Activated B cell treated with CpG ODN at 0.5 μM for 24 hours (primary cell): Measurements from ENCODE around the gene SLCO3A1. TPM values are rescaled to one million over a fixed set of nuclear protein-coding genes. Genes with fewer than 3 reads are reported as not detected.

Source experiments
- ATAC-seq: fragments of 200-7000 bp; cut with Tn5 transposase; one replicate; pipeline ENCODE4 v1.10.0; 2021; ENCODE audit warnings: low read depth, mild to moderate bottlenecking, moderate library complexity
- CTCF ChIA-PET: fragments of 350-600 bp; sonication (Branson Sonifier 250); formaldehyde crosslinking; loops from one replicate; lab custom pipeline; 2021; ENCODE audit warnings: antibody characterized with exemption; lab: Charles Lee
- POLR2A ChIA-PET: fragments of 350-600 bp; sonication (Branson Sonifier 250); formaldehyde crosslinking; loops from one replicate; lab custom pipeline; 2021; ENCODE audit warnings: antibody characterized with exemption; lab: Charles Lee
- DNase-seq: peaks from one replicate; pipeline ENCODE4 v3.0.0; 2022
- H3K27ac Mint-ChIP-seq: one replicate; pipeline ENCODE4 v1.8.0; 2020; ENCODE audit warnings: mixed read lengths
- H3K27me3 Mint-ChIP-seq: one replicate; pipeline ENCODE4 v1.8.0; 2021; ENCODE audit warnings: mixed read lengths
- H3K36me3 Mint-ChIP-seq: one replicate; pipeline ENCODE4 v1.8.0; 2021; ENCODE audit warnings: low read depth, mixed read lengths
- H3K4me1 Mint-ChIP-seq: one replicate; pipeline ENCODE4 v1.8.0; 2021; ENCODE audit warnings: mixed read lengths
- H3K4me3 Mint-ChIP-seq: one replicate; pipeline ENCODE4 v1.8.0; 2020; ENCODE audit warnings: mild to moderate bottlenecking, mixed read lengths
- H3K9me3 Mint-ChIP-seq: one replicate; pipeline ENCODE4 v1.8.0; 2020; ENCODE audit warnings: mixed read lengths
- intact Hi-C: fragments of 100-400 bp; cut with micrococcal nuclease; formaldehyde crosslinking; loops from one replicate; pipeline ENCODE4 v1.15.1; 2024
- total RNA-seq: library from RNA; stranded (reverse); gene quantifications from 2 replicates; pipeline ENCODE4 v1.2.3, GENCODE V29; 2022
- TF ChIP-seq, protein P1 (sequence below): fragments of 200-600 bp; IDR thresholded peaks from one replicate; pipeline ENCODE4 v1.8.0; 2022; ENCODE audit warnings: antibody characterized with exemption, mild to moderate bottlenecking

SLCO3A1 gene
- total RNA-seq, 1 donor from 2014 or later, result 0.82 TPM

DNA sequence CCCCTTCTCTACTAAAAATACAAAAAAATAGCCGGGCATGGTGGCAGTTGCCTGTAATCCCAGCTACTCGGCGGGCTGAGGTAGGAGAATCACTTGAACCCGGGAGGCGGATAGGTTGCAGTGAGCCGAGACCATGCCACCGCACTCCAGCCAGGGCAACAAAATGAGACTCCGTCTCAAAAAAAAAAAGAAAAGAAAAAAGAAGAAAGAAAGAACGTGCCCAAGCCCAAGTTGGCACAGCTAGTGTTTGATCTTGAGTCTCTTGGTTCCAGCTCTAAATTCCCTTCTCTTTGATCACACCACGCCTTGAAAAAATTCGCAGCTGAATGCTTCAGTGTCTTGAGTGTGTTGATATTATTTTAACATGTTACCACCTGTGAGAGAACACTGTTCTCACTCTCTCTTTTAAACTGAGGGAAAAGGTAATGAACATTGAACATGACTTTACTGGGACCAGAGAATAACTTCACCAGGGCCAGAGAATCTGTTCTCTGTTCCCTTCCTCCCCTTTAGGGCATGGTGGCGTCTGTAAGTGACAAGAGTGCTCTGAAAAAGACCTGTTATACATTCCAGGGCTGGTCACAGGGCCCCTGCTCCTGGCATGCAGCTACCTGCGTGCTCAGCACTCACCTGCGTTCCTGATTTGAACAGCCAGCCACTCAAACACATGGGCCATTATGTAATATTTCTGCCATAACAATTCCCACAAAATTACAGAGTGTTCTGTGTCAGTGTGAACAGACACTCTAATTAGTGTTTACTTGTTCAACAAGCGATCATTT, 19.0 kb downstream of the SLCO3A1 start:
- TF ChIP-seq, protein P1, sequence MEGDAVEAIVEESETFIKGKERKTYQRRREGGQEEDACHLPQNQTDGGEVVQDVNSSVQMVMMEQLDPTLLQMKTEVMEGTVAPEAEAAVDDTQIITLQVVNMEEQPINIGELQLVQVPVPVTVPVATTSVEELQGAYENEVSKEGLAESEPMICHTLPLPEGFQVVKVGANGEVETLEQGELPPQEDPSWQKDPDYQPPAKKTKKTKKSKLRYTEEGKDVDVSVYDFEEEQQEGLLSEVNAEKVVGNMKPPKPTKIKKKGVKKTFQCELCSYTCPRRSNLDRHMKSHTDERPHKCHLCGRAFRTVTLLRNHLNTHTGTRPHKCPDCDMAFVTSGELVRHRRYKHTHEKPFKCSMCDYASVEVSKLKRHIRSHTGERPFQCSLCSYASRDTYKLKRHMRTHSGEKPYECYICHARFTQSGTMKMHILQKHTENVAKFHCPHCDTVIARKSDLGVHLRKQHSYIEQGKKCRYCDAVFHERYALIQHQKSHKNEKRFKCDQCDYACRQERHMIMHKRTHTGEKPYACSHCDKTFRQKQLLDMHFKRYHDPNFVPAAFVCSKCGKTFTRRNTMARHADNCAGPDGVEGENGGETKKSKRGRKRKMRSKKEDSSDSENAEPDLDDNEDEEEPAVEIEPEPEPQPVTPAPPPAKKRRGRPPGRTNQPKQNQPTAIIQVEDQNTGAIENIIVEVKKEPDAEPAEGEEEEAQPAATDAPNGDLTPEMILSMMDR, result no peak
- ChIA-PET POLR2A (no interaction called here), CTCF (no interaction called here)
- no peak overlapping the region for H3K4me3 Mint-ChIP-seq
- intact Hi-C loops, result no loop called here
- DNase-seq, result no peak
- no peak for ATAC-seq
- peaks cover 3% of the 10 kb centered on the region for H3K27me3 Mint-ChIP-seq
- no peaks in the 10 kb centered on the region for H3K36me3 Mint-ChIP-seq
- H3K27ac Mint-ChIP-seq, result no peak overlapping the region
- no peaks in the 10 kb centered on the region for H3K4me1 Mint-ChIP-seq
- no peaks in the 10 kb centered on the region for H3K9me3 Mint-ChIP-seq

GRCh38 chr15:91873138-91873536, 19.6 kb downstream of the SLCO3A1 start:
- Mint-ChIP-seq H3K36me3 (no peaks in the 10 kb centered on the region), H3K4me3 (no peak overlapping the region), H3K9me3 (no peaks in the 10 kb centered on the region), H3K27ac (no peak overlapping the region), H3K4me1 (no peaks in the 10 kb centered on the region), H3K27me3 (peaks cover 3% of the 10 kb centered on the region)
- ChIA-PET CTCF (no interaction called here), POLR2A (no interaction called here)
- no peak for DNase-seq
- intact Hi-C loops, result no loop called here
- no peak for ATAC-seq
- TF ChIP-seq, protein P1, result no peak

GRCh38 chr15:91874171-91874570, 20.7 kb downstream of the SLCO3A1 start:
- Mint-ChIP-seq H3K27ac (no peak overlapping the region), H3K4me3 (no peak overlapping the region), H3K36me3 (no peaks in the 10 kb centered on the region), H3K4me1 (no peaks in the 10 kb centered on the region), H3K27me3 (peaks cover 3% of the 10 kb centered on the region), H3K9me3 (no peaks in the 10 kb centered on the region)
- ChIA-PET POLR2A (no interaction called here), CTCF (no interaction called here)
- no peak for ATAC-seq
- intact Hi-C loops, result no loop called here
- no peak for DNase-seq
- TF ChIP-seq, protein P1, result no peak

DNA sequence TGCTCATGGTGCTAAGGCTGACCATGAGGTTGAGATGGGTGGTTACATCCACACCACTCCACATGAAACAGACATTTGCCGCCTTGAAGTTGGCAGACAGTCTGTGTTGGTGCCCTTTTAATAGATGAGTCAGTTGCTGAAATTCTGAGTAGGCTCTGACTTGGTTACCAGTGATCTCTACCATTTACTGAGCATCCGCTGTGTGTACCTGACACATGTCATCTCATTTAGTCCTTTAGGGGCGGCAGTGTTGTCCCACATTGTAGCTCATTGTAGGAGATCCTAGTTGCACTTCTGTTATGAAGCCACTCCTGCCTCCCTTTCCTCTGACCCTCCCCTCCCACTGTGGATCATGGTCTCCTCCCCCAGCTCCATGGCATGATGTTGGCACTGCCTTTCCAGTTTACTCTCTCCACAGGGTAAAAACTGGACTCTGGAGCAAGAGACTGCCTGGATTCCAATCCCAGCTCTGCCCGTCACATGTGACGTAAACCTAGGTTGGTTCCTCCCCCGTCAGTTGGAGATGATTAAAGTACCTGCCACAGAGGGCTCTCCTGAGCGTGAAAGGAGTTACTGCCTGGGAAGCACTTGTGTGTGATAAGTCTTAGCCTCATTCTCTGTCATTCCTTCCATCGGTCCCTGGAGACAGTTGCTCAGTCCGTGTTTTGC, 21.6 kb downstream of the SLCO3A1 start:
- Mint-ChIP-seq H3K27me3 (peaks cover 3% of the 10 kb centered on the region), H3K4me1 (no peaks in the 10 kb centered on the region)
- ATAC-seq, result no peak

GRCh38 chr15:91876187-91876586, 22.7 kb downstream of the SLCO3A1 start:
- Mint-ChIP-seq H3K4me1 (no peaks in the 10 kb centered on the region), H3K27me3 (peaks cover 3% of the 10 kb centered on the region), H3K27ac (no peak overlapping the region), H3K9me3 (no peaks in the 10 kb centered on the region), H3K36me3 (no peaks in the 10 kb centered on the region), H3K4me3 (no peak overlapping the region)
- ChIA-PET CTCF (no interaction called here), POLR2A (no interaction called here)
- intact Hi-C loops, result no loop called here
- DNase-seq (no peak), ATAC-seq (no peak)
- TF ChIP-seq, protein P1, result no peak

More for the DNA sequence above, 21.6 kb downstream of the SLCO3A1 start:
- H3K27ac Mint-ChIP-seq, result no peak overlapping the region
- ChIA-PET POLR2A (no interaction called here), CTCF (no interaction called here)
- H3K9me3 Mint-ChIP-seq, result no peaks in the 10 kb centered on the region
- DNase-seq, result no peak
- H3K4me3 Mint-ChIP-seq, result no peak overlapping the region
- TF ChIP-seq, protein P1, result no peak
- intact Hi-C loops, result no loop called here
- no peaks in the 10 kb centered on the region for H3K36me3 Mint-ChIP-seq
